Neural cell (in vitro differentiated cells): ENCODE data around the gene ADGRB2.

ENCODE experiments used
- CTCF ChIP-seq: fragments of 450-650 bp; IDR thresholded peaks from 2 replicates; pipeline ENCODE4 v1.5.1; 2014; ENCODE audit warnings: antibody characterized with exemption, mild to moderate bottlenecking, moderate library complexity; ENCODE audit not compliant: poor library complexity, severe bottlenecking
- EP300 ChIP-seq: fragments of 450-650 bp; conservative IDR thresholded peaks from 2 replicates; pipeline ENCODE4 v1.6.1; 2014; ENCODE audit warnings: antibody characterized with exemption, mild to moderate bottlenecking, moderate library complexity; ENCODE audit not compliant: poor library complexity, severe bottlenecking
- EZH2 ChIP-seq: fragments of 200-600, 300-800 bp; shearing (Covaris generic), sonication (generic); IDR thresholded peaks from 2 replicates; pipeline ENCODE4 v1.6.1; 2014; ENCODE audit warnings: antibody characterized with exemption, low read length, borderline replicate concordance, mild to moderate bottlenecking; ENCODE audit not compliant: insufficient read depth, poor library complexity, severe bottlenecking
- POLR2AphosphoS5 ChIP-seq: IDR thresholded peaks from 2 replicates; pipeline ENCODE4 v1.6.1; 2012
- RAD21 ChIP-seq: fragments of 450-650 bp; conservative IDR thresholded peaks from 2 replicates; pipeline ENCODE4 v1.6.1; 2014; ENCODE audit warnings: antibody characterized with exemption, mild to moderate bottlenecking, moderate library complexity
- REST ChIP-seq: IDR thresholded peaks from 2 replicates; pipeline ENCODE4 v1.6.1; 2012; ENCODE audit warnings: borderline replicate concordance
- SMC3 ChIP-seq: fragments of 450-650 bp; conservative IDR thresholded peaks from 2 replicates; pipeline ENCODE4 v1.6.1; 2014; ENCODE audit warnings: antibody characterized with exemption, mild to moderate bottlenecking, moderate library complexity; ENCODE audit not compliant: poor library complexity
- TAF1 ChIP-seq: IDR thresholded peaks from 2 replicates; pipeline ENCODE4 v1.6.1; 2012; ENCODE audit warnings: low read depth

- no peak for TF ChIP-seq EZH2
- no peak for TF ChIP-seq CTCF
- no peak for TF ChIP-seq POLR2AphosphoS5
- no peak for TF ChIP-seq REST
- TF ChIP-seq RAD21, result no peak
- TF ChIP-seq TAF1, result no peak
- no peak for TF ChIP-seq EP300
- TF ChIP-seq SMC3, result no peak
Measured at GRCh38 chr1:31734582-31735107, 29.5 kb downstream of the ADGRB2 start.
